Lower leg skin (tissue), 4 donors: ENCODE results near the gene SPOCK1. TPM values are rescaled to one million over a fixed set of nuclear protein-coding genes. Genes with fewer than 3 reads are reported as not detected.

Experiments
- DNase-seq, 2 donors: peaks; one replicate each; pipeline ENCODE4 v3.0.0-alpha.2; 2019; ENCODE audit warnings: low spot score in 2 of 2
- H3K4me3 ChIP-seq: fragments of 200-600 bp; sonication (generic); 2 replicates; pipeline ENCODE4 v1.5.1; 2017; ENCODE audit warnings: mild to moderate bottlenecking, low read depth; ENCODE audit not compliant: poor library complexity, severe bottlenecking
- POLR2A ChIP-seq, 2 donors: fragments of 450-650 bp; IDR thresholded peaks; one replicate each; pipeline ENCODE4 v1.6.1; 2016 to 2017; ENCODE audit warnings: antibody characterized with exemption in 2 of 2, mild to moderate bottlenecking in 1 of 2, moderate library complexity in 1 of 2
- WGBS, 2 donors: methylation state at CpG; one replicate each; pipeline ENCODE4 v1.1.5; 2018; 5-methylcytosine and 5-hydroxymethylcytosine counted together
- intact Hi-C: fragments of 100-400 bp; cut with DNase I; formaldehyde crosslinking; loops from one replicate; pipeline ENCODE4 v1.15.0; 2023; ENCODE audit warnings: low total_unique reads
- total RNA-seq, 4 donors: library from RNA; depleted of rRNA; stranded (reverse); fragments of >200 nt; gene quantifications; one replicate each; pipeline ENCODE4 v1.1.0, GENCODE V29; 2016
- TF ChIP-seq, protein P1 (sequence below), 3 donors: fragments of 450-650 bp; IDR thresholded peaks; one replicate each; pipeline ENCODE4 v1.5.1; 2016; ENCODE audit warnings: antibody characterized with exemption in 3 of 3, mild to moderate bottlenecking in 3 of 3, moderate library complexity in 2 of 3

SPOCK1 gene
- total RNA-seq, 4 donors from 2014 or later, result 7.9 to 21.5 (median 11.7) TPM

DNA sequence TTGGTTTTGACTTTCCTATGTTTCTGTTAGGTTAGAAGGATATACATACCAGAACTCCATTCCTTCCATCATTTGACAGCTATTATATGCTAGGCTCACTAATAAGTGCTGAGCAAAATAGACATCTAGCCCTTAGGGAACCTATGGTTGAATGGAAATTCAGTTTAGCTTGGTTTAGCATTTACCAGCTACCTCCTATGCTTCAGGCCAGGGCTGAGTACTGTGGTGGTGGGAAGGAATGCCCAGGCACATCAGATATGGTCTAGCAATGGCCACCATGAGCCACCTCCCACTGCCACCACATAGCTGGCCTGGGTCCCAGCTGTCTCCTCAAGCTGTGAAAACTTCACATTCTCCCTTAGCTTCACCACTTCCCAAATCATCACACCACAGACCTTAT is 89.4 kb downstream of the SPOCK1 start:
- TF ChIP-seq, protein P1, sequence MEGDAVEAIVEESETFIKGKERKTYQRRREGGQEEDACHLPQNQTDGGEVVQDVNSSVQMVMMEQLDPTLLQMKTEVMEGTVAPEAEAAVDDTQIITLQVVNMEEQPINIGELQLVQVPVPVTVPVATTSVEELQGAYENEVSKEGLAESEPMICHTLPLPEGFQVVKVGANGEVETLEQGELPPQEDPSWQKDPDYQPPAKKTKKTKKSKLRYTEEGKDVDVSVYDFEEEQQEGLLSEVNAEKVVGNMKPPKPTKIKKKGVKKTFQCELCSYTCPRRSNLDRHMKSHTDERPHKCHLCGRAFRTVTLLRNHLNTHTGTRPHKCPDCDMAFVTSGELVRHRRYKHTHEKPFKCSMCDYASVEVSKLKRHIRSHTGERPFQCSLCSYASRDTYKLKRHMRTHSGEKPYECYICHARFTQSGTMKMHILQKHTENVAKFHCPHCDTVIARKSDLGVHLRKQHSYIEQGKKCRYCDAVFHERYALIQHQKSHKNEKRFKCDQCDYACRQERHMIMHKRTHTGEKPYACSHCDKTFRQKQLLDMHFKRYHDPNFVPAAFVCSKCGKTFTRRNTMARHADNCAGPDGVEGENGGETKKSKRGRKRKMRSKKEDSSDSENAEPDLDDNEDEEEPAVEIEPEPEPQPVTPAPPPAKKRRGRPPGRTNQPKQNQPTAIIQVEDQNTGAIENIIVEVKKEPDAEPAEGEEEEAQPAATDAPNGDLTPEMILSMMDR (IDR thresholded peaks at IDR 0.05), result no peak
- no peak for TF ChIP-seq POLR2A (IDR thresholded peaks at IDR 0.05)
- DNase-seq, result no peak
- intact Hi-C loops, result no loop called here

DNA sequence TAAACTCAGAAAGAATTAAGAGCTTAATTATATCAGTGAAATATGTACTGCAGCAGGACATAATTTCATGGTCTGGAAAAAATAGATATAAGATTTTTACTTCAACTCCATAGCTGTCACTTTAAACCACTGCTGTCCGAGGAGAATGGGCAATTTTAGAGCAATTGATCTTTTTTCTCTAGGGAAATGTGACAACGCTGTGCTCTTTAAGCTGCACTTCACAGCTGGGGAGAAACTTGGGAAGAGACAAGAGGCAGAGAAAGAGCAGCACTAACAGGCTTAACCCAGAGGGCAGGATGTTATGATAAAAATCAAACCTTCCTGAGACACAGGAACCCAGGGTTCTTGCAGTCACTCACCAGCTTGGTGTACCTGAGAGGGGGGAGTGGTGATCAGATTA is 92.0 kb downstream of the SPOCK1 start:
- WGBS, 2 donors, result 49 to 54% methylated on average over 2 of the region's 2 CpGs
- TF ChIP-seq, protein P1 (IDR thresholded peaks at IDR 0.05), result no peak
- no peak for TF ChIP-seq POLR2A (IDR thresholded peaks at IDR 0.05)
- no peak for DNase-seq
- intact Hi-C loops, result no loop called here
- H3K4me3 ChIP-seq, result no peak overlapping the region

More for the DNA sequence above, 89.4 kb downstream of the SPOCK1 start:
- no peak overlapping the region for H3K4me3 ChIP-seq

DNA sequence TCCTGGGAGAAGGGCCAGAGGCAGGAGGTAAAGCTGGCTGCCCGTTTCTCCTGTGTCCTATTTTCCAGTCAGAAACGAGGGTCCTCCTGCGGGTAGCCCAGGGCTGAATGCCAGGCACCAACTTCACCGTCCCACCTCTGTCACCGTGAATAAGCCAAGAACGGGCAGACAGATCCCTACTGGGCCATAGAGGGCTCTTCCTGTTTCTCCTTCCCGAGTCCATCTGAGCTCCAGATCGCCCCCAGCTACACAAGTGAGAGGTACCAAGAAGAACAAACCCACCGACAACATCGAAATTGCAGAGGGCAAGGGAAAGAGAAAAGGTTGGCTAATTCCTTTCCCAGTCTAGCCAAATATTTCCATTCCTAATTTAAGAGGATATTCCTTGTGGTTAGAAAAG is 93.7 kb downstream of the SPOCK1 start:
- intact Hi-C loops, result no loop called here
- DNase-seq, result no peak
- no peak for TF ChIP-seq POLR2A (IDR thresholded peaks at IDR 0.05)
- TF ChIP-seq, protein P1 (IDR thresholded peaks at IDR 0.05), result no peak
- H3K4me3 ChIP-seq, result no peak overlapping the region
- 71 to 72% methylated on average over 10 of the region's 10 CpGs for WGBS, 2 donors

DNA sequence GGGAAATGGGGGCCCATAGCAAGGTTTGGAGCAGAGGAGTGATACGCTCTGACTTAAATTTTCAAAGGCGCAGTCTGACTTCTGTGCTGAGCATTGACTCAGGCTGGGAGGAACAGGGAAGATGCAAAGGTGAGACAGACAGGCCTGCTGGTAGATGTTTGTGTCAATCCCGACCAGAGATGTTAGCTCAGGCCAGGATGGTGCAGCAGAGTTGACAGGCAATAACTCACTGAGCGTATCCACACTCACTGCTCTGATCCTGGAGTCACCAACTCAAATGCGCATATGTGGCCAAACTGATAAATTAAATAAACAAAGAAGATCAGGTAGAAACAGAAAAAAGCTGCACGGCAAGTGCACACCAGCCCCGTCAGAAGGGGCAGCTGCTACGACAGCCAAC is 95.3 kb downstream of the SPOCK1 start:
- no peak for DNase-seq
- WGBS, 2 donors, result 84 to 88% methylated on average over 8 of the region's 8 CpGs
- intact Hi-C loops, result no loop called here
- no peak for TF ChIP-seq POLR2A (IDR thresholded peaks at IDR 0.05)
- TF ChIP-seq, protein P1 (IDR thresholded peaks at IDR 0.05), result no peak
- H3K4me3 ChIP-seq, result no peak overlapping the region

DNA sequence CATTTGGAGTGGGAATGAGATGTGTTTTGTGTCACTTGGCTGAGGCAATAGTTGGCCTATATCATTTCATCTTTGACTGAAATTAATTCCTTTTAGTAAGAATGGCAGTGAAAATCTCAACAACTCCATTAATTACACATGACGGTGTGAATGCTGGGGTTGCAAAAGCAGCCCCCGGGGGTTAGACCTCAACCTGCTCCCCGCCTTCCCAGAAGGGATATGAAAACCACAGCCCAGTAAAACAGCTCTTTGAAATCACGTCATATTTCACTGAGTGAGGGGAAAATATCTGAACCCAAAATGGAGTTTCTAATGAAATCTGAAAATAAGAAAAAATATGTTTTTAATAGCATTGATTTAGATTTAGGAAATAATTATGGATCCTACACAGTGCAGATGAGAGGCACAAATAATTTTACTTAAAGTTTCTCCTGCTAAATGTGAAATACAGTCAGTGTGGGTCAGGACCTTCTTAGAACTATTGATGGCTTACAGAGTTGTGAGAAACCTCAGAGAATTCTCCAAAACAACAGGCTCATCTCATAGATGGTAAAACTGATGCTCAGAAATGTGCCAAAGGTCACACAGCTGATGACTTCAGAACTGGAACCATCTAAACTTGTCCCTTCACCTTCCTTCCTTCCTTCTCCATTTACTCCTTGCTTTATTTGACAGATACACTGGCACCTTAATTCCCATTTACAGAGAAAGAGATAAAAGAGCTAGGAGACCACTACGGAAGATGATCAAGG is 96.5 kb downstream of the SPOCK1 start:
- intact Hi-C loops, result no loop called here
- TF ChIP-seq, protein P1 (IDR thresholded peaks at IDR 0.05), result no peak
- no peak for TF ChIP-seq POLR2A (IDR thresholded peaks at IDR 0.05)
- no peak overlapping the region for H3K4me3 ChIP-seq
- WGBS, 2 donors, result 62 to 71% methylated on average over 5 of the region's 5 CpGs
- no peak for DNase-seq

DNA sequence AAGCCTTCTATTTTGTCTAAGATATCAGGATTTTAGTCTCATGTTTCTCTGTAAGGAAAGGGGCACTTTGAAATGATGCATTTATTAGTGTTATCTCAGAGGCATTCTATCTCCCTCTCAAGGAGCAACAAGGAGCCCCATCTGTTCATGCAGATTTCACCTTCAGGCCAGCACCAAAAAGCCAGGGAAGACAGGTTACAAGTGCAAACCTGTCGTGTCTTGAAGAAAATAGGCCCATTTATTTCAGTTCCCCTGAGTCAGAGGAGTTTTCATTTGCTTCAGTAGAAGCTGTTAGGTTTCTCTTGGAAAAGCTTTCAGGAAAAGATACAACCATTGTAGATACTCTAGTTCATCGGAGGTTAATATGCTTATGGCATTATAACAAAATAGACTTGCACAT is 97.2 kb downstream of the SPOCK1 start:
- no peak for TF ChIP-seq POLR2A (IDR thresholded peaks at IDR 0.05)
- TF ChIP-seq, protein P1 (IDR thresholded peaks at IDR 0.05), result no peak

More for the DNA sequence above, 97.2 kb downstream of the SPOCK1 start:
- intact Hi-C loops, result no loop called here
- WGBS, 2 donors, result 37 to 48% methylated on average over 2 of the region's 2 CpGs
- H3K4me3 ChIP-seq, result no peak overlapping the region
- no peak for DNase-seq
